OCI-LY1 (cell line): ENCODE measurements around the gene CREB3.

ENCODE experiments used
- CTCF ChIP-seq: fragments of 200-600 bp; sonication (generic), shearing (Covaris generic); IDR thresholded peaks from 2 replicates; pipeline ENCODE4 v1.5.1; 2017; ENCODE audit warnings: mild to moderate bottlenecking, antibody characterized with exemption, low read length, moderate library complexity, mixed read lengths
- EZH2 ChIP-seq: fragments of 200-600 bp; sonication (generic), shearing (Covaris generic); IDR thresholded peaks from 2 replicates; pipeline ENCODE4 v1.8.0; 2017; ENCODE audit warnings: borderline replicate concordance, mixed run types, mild to moderate bottlenecking, antibody characterized with exemption, low read length, moderate library complexity, mixed read lengths

- TF ChIP-seq EZH2 (no peak), CTCF (no peak)
These were observed 15.9 kb downstream of the CREB3 start for GRCh38 chr9:35748242-35748857.
